CD4-positive, alpha-beta T cell treated with Interferon gamma for 1 hour (primary cell): ENCODE measurements around the gene PRKCA.
A peak's percentile ranks its signal among the peaks of the same experiment; 100 is the strongest.

Source experiments
- DNase-seq: peaks from one replicate; pipeline ENCODE4 v3.0.0-alpha.2; 2020

The PRKCA gene

GRCh38 chr17:66675273-66675990, 373.0 kb downstream of the PRKCA start:
- no peak for DNase-seq

GRCh38 chr17:66675991-66676371, 373.6 kb downstream of the PRKCA start:
- no peak for DNase-seq

- no peak for DNase-seq
These were observed 374.0 kb downstream of the PRKCA start for GRCh38 chr17:66676421-66676820.

- no peak for DNase-seq
These were observed 375.0 kb downstream of the PRKCA start for GRCh38 chr17:66677201-66677981.

GRCh38 chr17:66678061-66678460, 375.6 kb downstream of the PRKCA start:
- DNase-seq = no peak

GRCh38 chr17:66678827-66679226, 376.4 kb downstream of the PRKCA start:
- DNase-seq = no peak

- no peak for DNase-seq
These were observed 377.5 kb downstream of the PRKCA start for GRCh38 chr17:66679631-66680517.

- DNase-seq = no peak
These were observed 379.9 kb downstream of the PRKCA start for GRCh38 chr17:66682283-66682682.

- DNase-seq = no peak
These were observed 381.8 kb downstream of the PRKCA start for GRCh38 chr17:66684261-66684660.

GRCh38 chr17:66684731-66685130, 382.3 kb downstream of the PRKCA start:
- no peak for DNase-seq

- DNase-seq = no peak
These were observed 384.2 kb downstream of the PRKCA start for GRCh38 chr17:66686601-66687000.

GRCh38 chr17:66687570-66688284, 385.3 kb downstream of the PRKCA start:
- DNase-seq = no peak

- no peak for DNase-seq
These were observed 386.8 kb downstream of the PRKCA start for GRCh38 chr17:66689221-66689620.

GRCh38 chr17:66690166-66690565, 387.8 kb downstream of the PRKCA start:
- no peak for DNase-seq

- DNase-seq = peak; percentile 12
These were observed 389.4 kb downstream of the PRKCA start for GRCh38 chr17:66691644-66692420.

GRCh38 chr17:66692421-66692690, 389.9 kb downstream of the PRKCA start:
- no peak for DNase-seq

- no peak for DNase-seq
These were observed 392.7 kb downstream of the PRKCA start for GRCh38 chr17:66695098-66695497.

- DNase-seq = no peak
These were observed 395.9 kb downstream of the PRKCA start for GRCh38 chr17:66698270-66698669.

GRCh38 chr17:66701462-66701861, 399.0 kb downstream of the PRKCA start:
- DNase-seq = no peak

GRCh38 chr17:66702106-66702936, 399.9 kb downstream of the PRKCA start:
- no peak for DNase-seq

- no peak for DNase-seq
These were observed 402.6 kb downstream of the PRKCA start for GRCh38 chr17:66704858-66705520.
